HL-60/S4 (cell line): ENCODE results near the gene KTI12.
"Not testable (repeated sequence)": the region's sequence is repeated elsewhere in the genome, so short reads cannot be mapped to it uniquely, and the experiment has no call there.

Source experiments
- in situ Hi-C: fragments of 300-500 bp; cut with MboI; formaldehyde crosslinking; loops from 2 replicates; pipeline ENCODE4 v1.14.3; 2022; ENCODE audit warnings: low sequenced_read_pairs

KTI12 gene

GRCh38 chr1:52041551-52042185 is 8.1 kb upstream of the KTI12 start:
- in situ Hi-C loops, result no loop called here

GRCh38 chr1:52037909-52038308 is 4.3 kb upstream of the KTI12 start:
- in situ Hi-C loops, result no loop called here

GRCh38 chr1:52037402-52037814 is 3.8 kb upstream of the KTI12 start:
- in situ Hi-C loops, result no loop called here

GRCh38 chr1:52034050-52034384 is 407 bp upstream of the KTI12 start:
- in situ Hi-C loops, result no loop called here

DNA sequence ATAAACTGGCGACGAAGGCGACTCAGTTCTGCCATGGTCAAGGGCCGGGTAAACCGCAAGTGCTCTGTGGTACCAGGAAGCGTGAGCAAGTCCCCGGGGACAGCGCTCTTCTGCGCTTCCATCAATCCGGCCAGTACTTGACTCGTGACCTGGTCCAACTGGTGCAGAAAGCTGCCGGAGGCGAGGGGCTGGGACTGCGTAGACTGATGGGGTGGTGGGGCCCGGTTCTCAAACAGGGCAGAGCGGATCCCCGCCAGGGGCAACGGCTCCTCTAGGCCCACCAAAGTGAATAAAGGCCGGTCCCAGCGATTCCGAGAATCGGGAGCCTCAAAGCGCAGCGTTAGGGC is 852 bp downstream of the KTI12 start:
- in situ Hi-C loops, result no loop called here

- in situ Hi-C loops, result no loop called here
Observed at GRCh38 chr1:52032124-52032784, 1.4 kb downstream of the KTI12 start.

GRCh38 chr1:52028839-52029238 is 4.8 kb downstream of the KTI12 start:
- in situ Hi-C loops, result not testable (repeated sequence)

DNA sequence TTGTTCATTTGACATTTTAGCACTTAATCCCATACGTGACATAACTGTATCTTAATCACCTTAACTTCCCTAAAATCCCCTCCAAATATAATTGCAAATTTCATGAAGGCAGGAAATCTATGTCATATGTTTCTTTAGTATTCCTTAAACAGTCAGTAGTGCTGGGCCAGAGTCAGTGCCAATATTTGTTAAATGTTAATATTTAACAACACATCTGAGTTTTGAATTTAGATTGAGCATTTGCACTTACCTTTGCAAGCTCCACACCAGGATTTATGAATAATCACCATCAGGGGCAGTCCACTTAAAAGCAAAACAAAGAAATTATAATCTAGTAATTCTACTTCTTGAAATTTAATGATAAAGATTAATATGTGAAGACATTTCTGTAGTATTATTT is 5.3 kb downstream of the KTI12 start:
- in situ Hi-C loops, result no loop called here

GRCh38 chr1:52026278-52026677 is 7.3 kb downstream of the KTI12 start:
- in situ Hi-C loops, result no loop called here

GRCh38 chr1:52022133-52022532 is 11.5 kb downstream of the KTI12 start:
- in situ Hi-C loops, result no loop called here

- in situ Hi-C loops, result no loop called here
Observed at GRCh38 chr1:52008071-52008809, 25.4 kb downstream of the KTI12 start.

DNA sequence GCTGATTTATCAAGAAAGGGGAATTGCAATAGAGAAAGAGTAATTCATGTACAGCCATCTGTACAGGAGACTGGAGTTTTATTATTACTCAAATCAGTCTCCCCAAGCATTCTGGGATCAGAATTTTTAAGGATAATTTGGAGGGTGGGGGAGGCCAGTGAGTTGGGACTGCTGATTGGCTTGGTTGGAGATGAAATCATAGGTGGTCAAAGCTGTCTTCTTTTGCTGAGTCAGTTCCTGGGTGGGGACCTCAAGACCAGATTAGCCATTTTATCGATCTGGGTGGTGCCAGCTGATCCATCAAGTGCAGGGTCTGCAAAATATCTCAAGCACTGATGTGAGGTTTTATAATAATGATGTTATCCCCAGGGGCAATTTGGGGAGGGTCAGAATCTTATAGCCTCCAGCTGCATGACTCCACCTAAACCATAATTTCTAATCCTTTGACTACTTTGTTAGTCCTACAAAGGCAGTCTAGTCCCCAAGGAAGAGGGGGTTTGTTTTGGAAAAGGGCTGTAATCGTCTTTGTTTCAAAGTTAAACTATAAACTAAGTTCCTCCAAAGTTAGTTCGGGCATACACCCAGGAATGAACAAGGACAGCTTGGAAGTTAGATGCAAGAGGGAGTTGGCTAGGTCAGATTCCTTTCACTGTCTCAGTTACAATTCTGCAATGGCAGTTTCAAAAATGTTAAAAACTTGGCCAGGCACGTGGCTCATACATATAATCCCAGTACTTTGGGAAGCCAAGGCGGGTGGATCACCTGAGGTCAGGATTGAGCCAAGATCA is 26.2 kb downstream of the KTI12 start:
- in situ Hi-C loops, result no loop called here

- in situ Hi-C loops, result not testable (repeated sequence)
Observed at GRCh38 chr1:52006081-52006553, 27.5 kb downstream of the KTI12 start.

GRCh38 chr1:52005548-52005947 is 28.1 kb downstream of the KTI12 start:
- in situ Hi-C loops, result not testable (repeated sequence)

DNA sequence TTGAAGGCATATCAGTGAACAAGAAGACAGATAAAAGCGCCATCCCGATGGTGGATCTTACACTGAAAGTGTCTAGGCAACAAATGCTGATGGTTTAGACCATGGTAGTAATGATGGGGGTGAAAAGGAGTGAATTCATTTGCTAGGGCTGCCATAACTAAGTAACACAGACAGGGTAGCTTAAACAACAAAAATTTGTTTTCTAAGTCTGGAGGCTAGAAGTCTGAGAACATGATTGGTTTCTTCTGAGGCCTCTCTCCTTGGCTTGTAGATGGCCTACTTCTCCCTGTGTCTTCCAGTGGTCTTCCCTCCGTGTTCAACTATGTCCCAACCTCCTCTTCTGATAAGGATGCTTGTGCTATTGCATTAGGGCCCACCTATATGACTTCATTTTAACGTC is 29.7 kb downstream of the KTI12 start:
- in situ Hi-C loops, result no loop called here

- in situ Hi-C loops, result no loop called here
Observed at GRCh38 chr1:52002038-52002917, 31.3 kb downstream of the KTI12 start.

DNA sequence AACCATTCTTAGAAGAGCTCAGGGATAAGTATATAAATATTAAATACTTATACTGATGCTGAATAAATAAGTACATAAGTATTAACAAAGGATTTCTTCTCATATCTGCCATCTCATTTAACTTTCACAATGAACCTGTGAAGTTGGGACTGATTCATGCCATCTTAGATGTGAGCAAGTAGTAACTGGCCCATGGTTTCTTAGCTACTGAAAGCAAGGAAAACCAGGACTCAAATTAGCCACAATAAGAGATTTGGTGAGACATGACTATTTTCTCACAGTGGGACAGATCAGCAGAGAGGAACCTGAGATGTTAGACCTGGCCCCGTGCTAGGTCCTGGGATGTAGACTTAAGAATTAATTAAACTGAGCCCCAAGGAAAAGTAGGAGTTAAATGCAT is 34.9 kb downstream of the KTI12 start:
- in situ Hi-C loops, result loop anchor here (10.0 kb wide), 1 partner anchor 94 kb away; no protein-coding TSS in a partner anchor

DNA sequence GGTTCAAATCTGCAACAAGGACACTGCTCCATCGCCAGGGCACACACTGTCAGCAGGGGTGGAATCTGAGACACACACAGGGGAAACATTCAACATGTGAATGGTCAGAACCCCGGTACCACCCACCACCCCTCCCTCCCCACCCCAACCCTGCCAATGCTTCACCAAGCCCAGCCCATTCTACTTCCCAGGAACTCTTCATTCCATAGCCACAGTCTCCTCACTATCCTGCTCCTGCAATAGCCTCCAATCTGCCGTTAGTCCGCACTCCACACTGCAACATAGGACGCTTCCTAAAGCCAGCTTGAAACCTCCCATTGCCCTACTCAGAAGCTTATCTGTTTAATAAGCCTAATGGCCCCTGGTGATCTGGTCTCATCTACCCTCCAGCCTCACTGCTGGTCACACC is 35.6 kb downstream of the KTI12 start:
- in situ Hi-C loops, result loop anchor here (10.0 kb wide), 1 partner anchor 93 kb away; no protein-coding TSS in a partner anchor

- in situ Hi-C loops, result loop anchor here (10.0 kb wide), 1 partner anchor 86 kb away; no protein-coding TSS in a partner anchor
Observed at GRCh38 chr1:51990478-51990965, 43.1 kb downstream of the KTI12 start, which contains the start of gene RAB3B. Gene RAB3B (minus strand): TSS chr1:51990700. CDS start chr1:51977117, 13,583 bp downstream.
